Loucy (cell line): ENCODE data around the gene LIPT2.

Source experiments
- CTCF ChIP-seq: fragments of 200-600 bp; sonication (generic); conservative IDR thresholded peaks from 2 replicates; pipeline ENCODE4 v1.5.1; 2014; ENCODE audit warnings: mild to moderate bottlenecking, antibody characterized with exemption, low read length
- EZH2phosphoT487 ChIP-seq: fragments of 200-600 bp; IDR thresholded peaks from 2 replicates; pipeline ENCODE4 v1.6.1; 2018; ENCODE audit warnings: antibody characterized with exemption, mild to moderate bottlenecking, moderate library complexity, borderline replicate concordance

GRCh38 chr11:74452366-74452765 lies 41.2 kb downstream of the LIPT2 start:
- TF ChIP-seq CTCF, result no peak
- TF ChIP-seq EZH2phosphoT487, result no peak
